22Rv1 (cell line): ENCODE results near the gene METTL15.

Experiments
- H3K27ac ChIP-seq: fragments of 450-650 bp; 2 replicates; pipeline ENCODE4 v1.5.1; 2017
- CTCF ChIP-seq: fragments of 450-650 bp; IDR thresholded peaks from 2 replicates; pipeline ENCODE4 v1.5.1; 2017; ENCODE audit warnings: mild to moderate bottlenecking
- ZFX ChIP-seq: fragments of 450-650 bp; IDR thresholded peaks from 2 replicates; pipeline ENCODE4 v1.6.1; 2017; ENCODE audit warnings: antibody characterized with exemption, borderline replicate concordance

The METTL15 gene

GRCh38 chr11:28243061-28243460, 134.9 kb downstream of the METTL15 start:
- no peak overlapping the region for H3K27ac ChIP-seq

GRCh38 chr11:28243581-28243980, 135.4 kb downstream of the METTL15 start:
- no peak for TF ChIP-seq CTCF
- no peak for TF ChIP-seq ZFX
- no peak overlapping the region for H3K27ac ChIP-seq

More at GRCh38 chr11:28243061-28243460, 134.9 kb downstream of the METTL15 start:
- TF ChIP-seq CTCF (no peak), ZFX (no peak)

- no peak for TF ChIP-seq ZFX
- no peak for TF ChIP-seq CTCF
- H3K27ac ChIP-seq, result no peak overlapping the region
These were observed 136.9 kb downstream of the METTL15 start for GRCh38 chr11:28245131-28245530.

- TF ChIP-seq CTCF, result no peak
- no peak for TF ChIP-seq ZFX
- no peak overlapping the region for H3K27ac ChIP-seq
These were observed 142.0 kb downstream of the METTL15 start for GRCh38 chr11:28250192-28250591.

GRCh38 chr11:28251257-28251656, 143.1 kb downstream of the METTL15 start:
- H3K27ac ChIP-seq, result no peak overlapping the region
- no peak for TF ChIP-seq ZFX
- no peak for TF ChIP-seq CTCF

GRCh38 chr11:28257761-28258160, 149.6 kb downstream of the METTL15 start:
- no peak overlapping the region for H3K27ac ChIP-seq
- no peak for TF ChIP-seq ZFX
- no peak for TF ChIP-seq CTCF

- TF ChIP-seq ZFX (no peak), CTCF (no peak)
- H3K27ac ChIP-seq, result no peak overlapping the region
These were observed 151.1 kb downstream of the METTL15 start for GRCh38 chr11:28259177-28259843.
